ENCODE measurements around the gene SYT1.

Gene SYT1

DNA sequence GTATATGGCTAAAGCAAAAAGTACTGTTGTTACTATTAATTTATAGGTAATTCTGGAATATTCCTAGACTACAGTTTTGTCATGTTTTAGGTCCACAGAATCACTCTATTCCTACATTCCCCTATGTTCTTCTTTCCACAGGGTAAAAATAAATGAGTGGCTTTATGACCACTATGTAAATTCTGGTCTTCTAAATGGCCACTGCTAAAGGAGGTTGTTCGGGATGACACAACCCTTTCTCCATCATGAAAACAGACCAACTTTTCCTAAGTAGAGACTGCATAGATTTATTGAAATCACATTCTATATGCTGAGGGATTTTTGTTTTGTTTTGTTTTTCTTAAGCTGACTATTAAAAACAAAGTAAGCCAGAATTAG lies 88.0 kb downstream of the SYT1 start:
- H3K9me3 ChIP-seq (ENCODE audit: control insufficient read depth, low read length): no peaks in the 10 kb centered on the region
- H3K36me3 ChIP-seq (ENCODE audit: control insufficient read depth, insufficient read depth, low read length): no peaks in the 10 kb centered on the region
- H3K9ac ChIP-seq (ENCODE audit: low read length): no peak overlapping the region
- H3K4me1 ChIP-seq (ENCODE audit: control insufficient read depth, insufficient read depth, low read length): no peaks in the 10 kb centered on the region
- no peak overlapping the region for H3K4me3 ChIP-seq (ENCODE audit: low read length)
- H3K27me3 ChIP-seq (ENCODE audit: control insufficient read depth, insufficient read depth, low read length): no peaks in the 10 kb centered on the region

DNA sequence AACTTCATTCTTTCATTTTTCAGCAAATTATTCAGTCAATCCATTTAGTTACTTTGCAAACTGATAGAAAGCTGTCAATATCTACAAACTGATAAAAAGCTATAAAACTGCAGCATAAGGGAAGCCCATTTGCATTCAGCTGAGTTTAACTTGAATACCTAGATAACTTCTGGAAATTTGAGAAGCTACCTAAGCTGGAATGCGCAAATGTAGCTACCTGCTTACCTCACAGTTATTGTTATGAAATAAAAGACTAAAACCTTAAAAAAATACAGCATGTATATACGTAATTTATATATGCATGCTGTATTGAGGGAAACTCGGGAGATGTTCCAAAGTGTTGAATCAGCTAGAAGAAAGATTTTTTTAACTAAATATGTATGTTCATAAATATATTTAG lies 94.4 kb downstream of the SYT1 start:
- Histone ChIP-seq H3K9ac (ENCODE audit: low read length) (no peak overlapping the region), H3K4me3 (ENCODE audit: low read length) (no peak overlapping the region), H3K36me3 (ENCODE audit: control insufficient read depth, insufficient read depth, low read length) (no peaks in the 10 kb centered on the region), H3K9me3 (ENCODE audit: control insufficient read depth, low read length) (no peaks in the 10 kb centered on the region), H3K4me1 (ENCODE audit: control insufficient read depth, insufficient read depth, low read length) (no peaks in the 10 kb centered on the region), H3K27me3 (ENCODE audit: control insufficient read depth, insufficient read depth, low read length) (no peaks in the 10 kb centered on the region)

DNA sequence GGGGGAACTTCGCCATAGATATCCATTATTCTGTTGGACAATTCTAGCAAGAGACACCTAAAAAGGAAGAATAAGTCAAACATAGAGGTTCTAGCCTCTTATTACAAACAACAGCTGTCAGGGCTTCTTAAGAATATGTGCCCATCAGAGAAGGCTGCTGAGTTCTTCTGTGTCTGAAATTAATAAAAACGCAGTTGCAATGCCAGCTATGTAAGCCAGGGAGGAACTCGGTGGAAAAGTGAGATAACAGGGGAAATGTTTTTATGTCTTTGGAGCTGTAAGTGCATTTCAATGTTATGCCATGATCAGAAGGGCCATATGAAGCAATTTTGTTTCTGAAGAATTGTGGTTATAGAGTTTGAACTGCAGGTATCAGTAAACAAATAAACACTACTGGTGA lies 95.0 kb downstream of the SYT1 start:
- Histone ChIP-seq H3K4me1 (ENCODE audit: control insufficient read depth, insufficient read depth, low read length) (no peaks in the 10 kb centered on the region), H3K36me3 (ENCODE audit: control insufficient read depth, insufficient read depth, low read length) (no peaks in the 10 kb centered on the region), H3K27me3 (ENCODE audit: control insufficient read depth, insufficient read depth, low read length) (no peaks in the 10 kb centered on the region), H3K4me3 (ENCODE audit: low read length) (no peak overlapping the region), H3K9ac (ENCODE audit: low read length) (no peak overlapping the region), H3K9me3 (ENCODE audit: control insufficient read depth, low read length) (no peaks in the 10 kb centered on the region)

DNA sequence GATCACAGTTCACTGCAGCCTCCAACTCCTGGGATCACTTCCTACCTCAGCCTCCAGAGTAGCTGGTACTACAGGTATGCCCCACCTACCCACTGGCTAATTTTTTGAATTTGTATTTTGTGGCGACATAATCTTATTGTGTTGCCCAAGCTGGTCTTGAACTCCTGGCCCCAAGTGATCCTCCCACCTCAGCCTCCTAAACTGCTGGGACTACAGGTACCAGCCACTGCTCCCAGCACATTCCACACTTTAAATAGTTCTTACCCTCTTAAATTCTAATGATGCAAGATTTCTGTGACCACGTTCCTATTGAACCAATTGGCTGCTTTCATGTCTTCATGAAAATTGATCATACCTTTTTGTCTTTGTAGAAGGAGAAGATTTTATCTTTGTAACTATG lies 96.6 kb downstream of the SYT1 start:
- H3K9me3 ChIP-seq (ENCODE audit: control insufficient read depth, low read length): no peaks in the 10 kb centered on the region
- no peaks in the 10 kb centered on the region for H3K4me1 ChIP-seq (ENCODE audit: control insufficient read depth, insufficient read depth, low read length)
- H3K27me3 ChIP-seq (ENCODE audit: control insufficient read depth, insufficient read depth, low read length): no peaks in the 10 kb centered on the region
- H3K36me3 ChIP-seq (ENCODE audit: control insufficient read depth, insufficient read depth, low read length): no peaks in the 10 kb centered on the region
- H3K9ac ChIP-seq (ENCODE audit: low read length): no peak overlapping the region
- no peak overlapping the region for H3K4me3 ChIP-seq (ENCODE audit: low read length)

DNA sequence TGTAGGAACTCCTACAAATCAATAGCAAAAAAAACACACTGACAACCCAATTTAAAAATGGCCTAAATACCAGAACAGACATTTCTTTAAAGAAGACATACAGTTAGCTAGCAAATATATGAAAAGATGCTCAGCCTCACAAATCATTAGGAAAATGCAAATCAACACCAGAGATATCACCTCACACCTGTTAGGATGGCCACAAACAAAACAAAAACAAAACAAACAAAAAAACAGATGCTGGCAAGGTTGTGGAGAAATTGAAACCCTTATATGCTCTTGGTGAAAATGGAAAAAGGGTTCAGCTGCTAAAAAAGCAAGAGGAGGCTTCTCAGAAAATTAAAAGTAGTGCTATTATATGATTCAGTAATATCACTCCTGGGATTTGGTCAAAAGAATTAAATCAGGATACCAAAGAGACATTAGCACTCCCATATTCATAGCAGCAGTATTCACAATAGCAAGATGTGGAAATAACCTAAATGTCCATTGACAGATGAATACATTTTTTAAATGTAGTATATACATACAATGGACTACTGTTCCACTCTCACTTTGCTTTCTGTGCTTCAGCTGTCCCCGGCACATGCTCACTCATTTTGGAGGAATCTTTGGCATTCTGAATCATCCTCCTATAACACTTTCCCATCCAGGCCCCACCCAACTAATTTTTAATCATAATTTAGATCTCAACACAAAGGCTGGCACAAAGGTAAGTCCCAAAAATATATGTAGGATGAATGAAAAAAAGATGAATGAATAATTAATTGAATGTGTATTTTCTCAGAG lies 99.1 kb downstream of the SYT1 start:
- Histone ChIP-seq H3K9me3 (ENCODE audit: control insufficient read depth, low read length) (no peaks in the 10 kb centered on the region), H3K4me3 (ENCODE audit: low read length) (no peak overlapping the region), H3K9ac (ENCODE audit: low read length) (no peak overlapping the region), H3K36me3 (ENCODE audit: control insufficient read depth, insufficient read depth, low read length) (no peaks in the 10 kb centered on the region), H3K4me1 (ENCODE audit: control insufficient read depth, insufficient read depth, low read length) (no peaks in the 10 kb centered on the region), H3K27me3 (ENCODE audit: control insufficient read depth, insufficient read depth, low read length) (no peaks in the 10 kb centered on the region)

DNA sequence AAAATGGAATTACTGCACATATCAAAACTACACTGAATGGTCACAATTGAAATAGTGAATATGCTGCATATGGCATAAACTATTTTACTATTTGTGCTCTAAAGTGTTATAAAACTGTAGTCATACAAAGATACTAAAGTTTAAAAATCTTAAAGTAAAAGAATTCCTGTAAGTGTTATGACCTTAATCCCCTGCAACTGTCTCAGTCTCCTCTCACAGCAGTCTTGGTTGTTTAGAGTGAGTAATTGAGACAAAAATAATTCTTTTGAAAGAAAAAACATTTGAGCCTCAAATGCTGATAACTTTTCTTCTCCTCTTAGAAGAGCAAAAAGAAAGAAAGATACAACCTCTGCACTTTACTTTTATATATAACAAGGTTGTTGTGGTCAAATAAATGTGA lies 99.9 kb downstream of the SYT1 start:
- Histone ChIP-seq H3K9ac (ENCODE audit: low read length) (no peak overlapping the region), H3K27me3 (ENCODE audit: control insufficient read depth, insufficient read depth, low read length) (no peaks in the 10 kb centered on the region), H3K4me1 (ENCODE audit: control insufficient read depth, insufficient read depth, low read length) (no peaks in the 10 kb centered on the region), H3K36me3 (ENCODE audit: control insufficient read depth, insufficient read depth, low read length) (no peaks in the 10 kb centered on the region), H3K9me3 (ENCODE audit: control insufficient read depth, low read length) (no peaks in the 10 kb centered on the region), H3K4me3 (ENCODE audit: low read length) (no peak overlapping the region)

DNA sequence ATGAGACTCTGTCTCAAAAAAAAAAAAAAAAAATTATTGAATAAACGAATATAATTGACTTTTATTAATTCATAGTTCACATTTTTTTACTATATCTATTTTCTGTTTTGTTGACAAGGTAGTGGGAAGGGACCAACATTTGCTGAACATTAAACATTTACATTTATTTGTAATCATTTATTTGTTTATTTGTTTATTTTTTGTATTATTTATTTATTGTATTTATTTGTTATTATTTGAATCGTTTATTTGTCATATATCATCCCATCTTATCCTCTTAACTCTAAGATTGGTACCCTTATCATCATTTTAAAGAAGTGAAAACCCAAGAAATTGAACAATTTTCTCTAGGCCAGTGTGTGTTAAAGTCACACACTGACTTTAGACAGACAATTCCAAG lies 101.5 kb downstream of the SYT1 start:
- Histone ChIP-seq H3K4me3 (ENCODE audit: low read length) (no peak overlapping the region), H3K36me3 (ENCODE audit: control insufficient read depth, insufficient read depth, low read length) (no peaks in the 10 kb centered on the region), H3K9ac (ENCODE audit: low read length) (no peak overlapping the region), H3K27me3 (ENCODE audit: control insufficient read depth, insufficient read depth, low read length) (no peaks in the 10 kb centered on the region), H3K9me3 (ENCODE audit: control insufficient read depth, low read length) (no peaks in the 10 kb centered on the region), H3K4me1 (ENCODE audit: control insufficient read depth, insufficient read depth, low read length) (no peaks in the 10 kb centered on the region)

DNA sequence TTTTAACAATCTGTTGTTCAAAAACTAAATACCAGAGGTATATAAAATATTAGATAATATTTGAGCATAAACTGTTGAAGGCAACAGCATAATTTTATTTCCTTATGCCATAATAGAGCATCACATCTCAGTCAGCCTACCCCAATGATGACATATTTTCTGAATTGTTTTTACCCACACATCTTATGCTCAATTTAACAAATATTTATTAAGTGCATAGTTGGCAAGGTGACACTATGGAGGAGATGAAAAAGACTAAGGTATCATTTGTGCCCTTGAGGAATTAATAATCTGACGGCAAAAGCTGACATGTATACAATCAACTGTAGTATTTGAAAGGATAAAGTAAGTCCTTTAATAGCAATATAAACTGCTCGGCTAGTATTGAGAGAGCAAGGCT lies 102.4 kb downstream of the SYT1 start:
- Histone ChIP-seq H3K36me3 (ENCODE audit: control insufficient read depth, insufficient read depth, low read length) (no peaks in the 10 kb centered on the region), H3K27me3 (ENCODE audit: control insufficient read depth, insufficient read depth, low read length) (no peaks in the 10 kb centered on the region), H3K9me3 (ENCODE audit: control insufficient read depth, low read length) (no peaks in the 10 kb centered on the region), H3K9ac (ENCODE audit: low read length) (no peak overlapping the region), H3K4me3 (ENCODE audit: low read length) (no peak overlapping the region), H3K4me1 (ENCODE audit: control insufficient read depth, insufficient read depth, low read length) (no peaks in the 10 kb centered on the region)

DNA sequence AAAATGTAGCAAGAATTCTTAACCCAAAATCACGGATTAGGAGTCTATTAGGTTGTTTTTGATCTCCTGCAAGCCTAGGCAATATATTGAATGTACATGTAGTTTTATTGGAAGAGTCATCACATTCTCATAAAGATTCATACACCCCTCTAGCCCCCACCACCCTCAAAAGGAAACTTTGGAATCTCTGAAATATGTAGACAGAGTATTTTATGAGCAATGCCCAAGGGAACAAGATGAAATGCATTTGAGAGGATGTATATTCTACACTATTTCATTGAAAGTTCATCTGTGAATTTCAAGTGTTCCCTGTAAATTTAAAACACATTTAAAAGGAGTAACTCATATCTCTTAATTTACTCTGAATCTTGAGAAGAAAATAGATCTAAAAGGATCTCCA lies 103.7 kb downstream of the SYT1 start:
- no peaks in the 10 kb centered on the region for H3K4me1 ChIP-seq (ENCODE audit: control insufficient read depth, insufficient read depth, low read length)
- H3K9ac ChIP-seq (ENCODE audit: low read length): no peak overlapping the region
- H3K4me3 ChIP-seq (ENCODE audit: low read length): no peak overlapping the region
- H3K36me3 ChIP-seq (ENCODE audit: control insufficient read depth, insufficient read depth, low read length): no peaks in the 10 kb centered on the region
- no peaks in the 10 kb centered on the region for H3K27me3 ChIP-seq (ENCODE audit: control insufficient read depth, insufficient read depth, low read length)
- H3K9me3 ChIP-seq (ENCODE audit: control insufficient read depth, low read length): no peaks in the 10 kb centered on the region

DNA sequence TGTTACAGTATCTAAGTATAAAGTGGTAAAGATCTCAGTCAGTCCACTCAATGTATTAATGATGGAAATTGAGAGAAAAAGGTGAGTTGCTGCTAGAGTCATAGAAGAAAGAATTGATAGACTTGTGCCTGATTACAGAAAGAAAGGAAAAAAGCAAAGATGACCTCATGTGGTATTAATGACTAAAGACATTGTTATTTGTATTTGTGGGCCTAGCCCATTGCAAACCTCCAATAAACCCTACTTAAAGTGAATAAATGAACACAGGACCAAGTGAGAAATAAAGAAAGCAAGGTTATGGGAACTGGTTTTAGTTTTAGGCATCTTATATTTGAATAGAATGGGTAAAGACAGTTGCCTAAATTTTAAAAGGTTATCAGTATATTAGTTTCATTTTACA lies 105.5 kb downstream of the SYT1 start:
- Histone ChIP-seq H3K9me3 (ENCODE audit: control insufficient read depth, low read length) (no peaks in the 10 kb centered on the region), H3K4me3 (ENCODE audit: low read length) (no peak overlapping the region), H3K4me1 (ENCODE audit: control insufficient read depth, insufficient read depth, low read length) (no peaks in the 10 kb centered on the region), H3K27me3 (ENCODE audit: control insufficient read depth, insufficient read depth, low read length) (no peaks in the 10 kb centered on the region), H3K36me3 (ENCODE audit: control insufficient read depth, insufficient read depth, low read length) (no peaks in the 10 kb centered on the region), H3K9ac (ENCODE audit: low read length) (no peak overlapping the region)

DNA sequence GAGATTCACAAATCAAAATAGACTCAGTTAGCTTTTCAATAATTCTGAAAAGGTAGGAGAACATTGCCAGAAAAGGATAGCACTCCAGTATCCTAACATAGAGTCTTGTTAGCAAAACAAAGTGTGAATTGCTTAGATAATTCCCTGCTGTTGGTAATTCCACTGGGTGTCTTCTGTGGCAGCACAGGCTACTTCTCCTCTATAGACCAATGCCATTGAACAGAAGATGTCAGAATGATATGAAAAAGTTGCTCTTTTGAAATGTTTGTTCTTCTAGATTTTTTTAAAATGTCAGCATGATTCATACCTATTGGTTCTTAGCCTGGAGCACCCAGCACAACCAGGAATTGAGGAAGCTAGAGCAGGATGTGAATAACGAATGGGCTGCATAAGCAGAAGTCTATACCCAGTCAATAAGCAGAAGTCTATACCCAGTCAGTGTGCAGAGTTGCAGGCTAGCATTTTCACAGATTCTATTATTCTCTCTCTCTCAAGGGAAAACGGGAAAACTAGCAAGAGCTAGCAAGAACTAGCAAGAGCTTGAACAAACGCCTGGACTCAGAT lies 112.8 kb downstream of the SYT1 start:
- H3K4me1 ChIP-seq (ENCODE audit: control insufficient read depth, insufficient read depth, low read length): no peaks in the 10 kb centered on the region
- H3K9me3 ChIP-seq (ENCODE audit: control insufficient read depth, low read length): no peaks in the 10 kb centered on the region
- no peak overlapping the region for H3K4me3 ChIP-seq (ENCODE audit: low read length)
- no peaks in the 10 kb centered on the region for H3K27me3 ChIP-seq (ENCODE audit: control insufficient read depth, insufficient read depth, low read length)
- H3K36me3 ChIP-seq (ENCODE audit: control insufficient read depth, insufficient read depth, low read length): no peaks in the 10 kb centered on the region
- no peak overlapping the region for H3K9ac ChIP-seq (ENCODE audit: low read length)

DNA sequence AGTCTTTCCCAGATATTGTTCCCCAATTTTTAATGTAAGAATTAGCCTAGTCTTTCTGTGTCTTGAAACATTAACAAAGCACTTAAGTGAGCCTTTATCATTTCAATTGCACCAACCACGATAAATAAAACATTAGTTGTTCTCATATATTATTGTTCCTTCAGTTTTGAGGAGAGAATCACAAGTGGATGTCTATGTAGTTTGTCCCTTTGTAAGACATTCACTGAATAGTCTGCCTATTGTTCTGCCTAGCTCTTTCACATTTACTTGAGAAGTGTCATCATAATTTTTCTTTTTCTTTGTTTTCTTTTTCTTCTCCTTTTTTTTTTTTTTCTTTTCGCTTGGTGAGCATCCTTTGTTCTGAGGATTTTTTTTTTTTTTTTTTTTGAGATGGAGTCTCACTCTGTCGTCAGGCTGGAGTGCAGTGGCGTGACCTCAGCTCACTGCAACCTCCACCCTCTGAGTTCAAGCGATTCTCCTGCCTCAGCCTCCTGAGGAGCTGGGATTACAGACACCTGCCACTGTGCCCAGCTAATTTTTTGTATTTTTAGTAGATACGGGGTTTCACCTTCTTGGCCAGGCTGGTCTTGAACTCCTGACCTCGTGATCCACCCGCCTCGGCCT lies 129.7 kb downstream of the SYT1 start:
- no peak overlapping the region for H3K9ac ChIP-seq (ENCODE audit: low read length)
- H3K4me1 ChIP-seq (ENCODE audit: control insufficient read depth, insufficient read depth, low read length): no peaks in the 10 kb centered on the region
- H3K9me3 ChIP-seq (ENCODE audit: control insufficient read depth, low read length): no peaks in the 10 kb centered on the region
- no peaks in the 10 kb centered on the region for H3K36me3 ChIP-seq (ENCODE audit: control insufficient read depth, insufficient read depth, low read length)
- no peaks in the 10 kb centered on the region for H3K27me3 ChIP-seq (ENCODE audit: control insufficient read depth, insufficient read depth, low read length)
- no peak overlapping the region for H3K4me3 ChIP-seq (ENCODE audit: low read length)
